Activated T-cell treated with anti-CD3 and anti-CD28 coated beads, Interleukin-2, amount 50 U/mL, for 1 hour (primary cell): Measurements from ENCODE around the gene RNF6.
"Not testable (repeated sequence)": the region's sequence is repeated elsewhere in the genome, so short reads cannot be mapped to it uniquely, and the experiment has no call there.

Source experiments
- DNase-seq: peaks from one replicate; pipeline ENCODE4 v3.0.0-alpha.2; 2020

RNF6 gene

DNA sequence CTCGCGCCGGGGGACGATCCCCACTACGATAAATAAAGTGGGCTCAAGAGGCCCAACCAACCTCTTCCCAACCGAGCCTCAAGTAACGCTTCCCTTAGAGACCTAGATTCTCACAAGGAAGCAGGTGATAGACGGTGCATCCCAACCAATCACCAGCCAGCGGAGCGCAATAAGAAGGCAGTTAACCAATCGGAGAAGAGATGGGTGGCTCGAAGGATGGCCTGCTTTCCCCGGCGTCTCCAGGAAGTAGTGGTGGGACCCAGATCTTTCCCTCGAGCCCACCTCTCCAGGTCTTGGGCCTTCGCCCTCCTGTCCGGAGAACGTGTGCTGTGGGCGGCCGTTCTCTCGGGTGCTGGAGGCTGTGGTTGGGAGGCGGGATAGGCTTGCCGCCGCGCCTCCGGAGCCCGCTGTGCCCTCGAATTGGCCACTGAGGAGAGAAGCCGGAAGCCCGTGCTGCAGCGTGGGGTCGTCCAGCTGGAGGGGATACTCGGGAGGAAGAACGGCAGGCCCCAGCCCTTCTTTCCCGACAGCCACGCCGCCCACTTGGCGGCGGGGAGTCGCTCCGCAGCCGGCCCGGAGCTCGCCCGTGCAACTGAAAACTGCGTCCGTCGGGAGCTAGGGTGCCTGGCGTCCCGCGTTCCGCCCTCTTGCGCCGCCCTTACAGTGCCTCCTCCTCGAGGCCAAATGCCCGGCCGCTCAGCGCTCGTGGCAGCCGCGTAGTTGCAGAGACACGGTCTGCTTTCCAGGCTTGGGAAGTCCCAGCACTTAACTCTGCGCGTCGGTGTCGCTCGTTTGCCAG is at the start of gene RNF6:
Gene RNF6 (minus strand): TSS at position 594 of the 799 bp plus-strand sequence. CDS start 2,665 bp downstream, outside the sequence.
- DNase-seq: peak; percentile 91

DNA sequence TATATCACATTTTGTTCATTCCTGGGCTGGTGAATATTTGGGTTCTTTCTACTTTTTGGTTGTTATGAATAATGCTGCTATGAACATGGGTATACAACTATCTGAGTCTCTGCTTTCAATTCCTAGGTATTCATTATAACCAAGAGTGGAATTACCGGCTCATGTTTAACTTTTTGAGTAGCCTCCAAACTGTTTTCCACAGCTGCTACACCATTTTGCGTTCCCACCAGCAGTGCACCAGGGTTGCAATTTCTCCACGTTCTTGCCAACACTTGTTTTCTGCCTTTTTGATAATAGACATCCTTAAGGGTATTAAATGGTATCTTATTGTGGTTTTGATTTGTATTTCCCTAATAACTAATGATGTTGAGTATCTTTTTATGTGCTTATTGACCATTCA is 48.6 kb upstream of the RNF6 start:
- DNase-seq: no peak

DNA sequence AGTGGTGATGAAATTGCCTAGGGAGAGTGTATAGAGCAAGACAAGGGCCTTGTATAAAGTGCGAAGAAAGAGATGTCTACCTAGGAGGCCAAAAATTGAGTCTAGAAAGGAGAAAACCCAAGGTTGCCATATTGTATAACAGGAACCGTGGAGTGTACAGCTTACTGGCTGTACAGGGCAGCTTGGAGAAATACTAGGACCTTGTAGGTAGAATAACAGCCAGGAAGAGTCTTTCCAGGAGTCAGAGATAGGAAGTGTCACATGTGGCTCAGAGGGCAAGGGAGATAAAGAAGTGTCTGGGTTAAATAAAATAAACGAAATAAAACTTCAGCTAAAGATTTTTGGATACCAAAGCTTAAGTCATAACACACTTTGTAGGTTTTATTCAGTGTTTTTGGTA is 44.2 kb upstream of the RNF6 start:
- DNase-seq: no peak

- DNase-seq: no peak
These were observed 40.0 kb upstream of the RNF6 start for GRCh38 chr13:26262156-26262555.

- DNase-seq: no peak
These were observed 37.5 kb upstream of the RNF6 start for GRCh38 chr13:26259634-26260033.

DNA sequence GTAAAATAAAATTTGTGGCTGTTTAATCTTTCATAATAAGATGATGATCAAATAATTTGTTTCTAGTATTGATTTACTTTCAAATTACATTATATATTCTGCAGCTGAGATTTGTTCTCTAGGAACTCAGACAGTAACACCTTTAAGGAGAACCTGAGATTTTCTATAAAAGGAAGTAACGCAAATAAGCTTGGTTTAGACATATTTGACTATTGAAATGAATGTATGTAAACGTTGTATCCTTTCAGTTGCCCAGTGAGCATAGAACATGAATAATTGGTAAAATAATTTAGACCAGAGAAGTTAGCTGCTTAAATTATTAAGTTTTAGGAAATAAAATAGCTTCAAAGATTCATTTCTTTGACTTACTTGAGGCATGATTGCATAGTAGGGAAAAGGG is 34.9 kb upstream of the RNF6 start:
- no peak for DNase-seq

DNA sequence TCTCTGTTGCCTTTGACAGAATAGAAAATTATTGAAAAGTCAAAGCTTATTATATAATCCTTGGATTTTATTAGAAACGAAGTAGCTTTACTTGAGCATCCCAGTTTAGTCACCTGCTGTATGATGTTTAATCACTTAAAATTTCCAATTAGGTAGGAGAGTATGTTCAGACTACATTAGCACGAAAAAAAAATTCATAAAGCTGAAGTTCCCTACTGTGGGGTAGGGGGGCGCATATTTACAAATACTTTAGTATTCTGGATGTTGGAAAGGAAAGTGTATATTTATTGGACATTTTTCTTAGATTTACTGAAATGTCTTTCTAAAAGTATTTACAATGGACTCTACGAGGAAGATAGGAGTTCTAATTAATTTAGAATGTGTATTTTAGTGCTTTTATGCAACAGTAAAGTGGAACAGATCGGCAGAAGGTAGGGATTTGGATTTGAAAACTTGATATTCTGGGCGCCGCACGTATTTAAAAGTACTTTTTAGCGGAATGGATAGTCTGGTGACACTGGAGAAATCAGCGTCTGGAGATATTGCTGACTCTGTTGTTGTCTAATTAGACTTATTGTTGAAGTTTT is 33.7 kb upstream of the RNF6 start:
- no peak for DNase-seq

DNA sequence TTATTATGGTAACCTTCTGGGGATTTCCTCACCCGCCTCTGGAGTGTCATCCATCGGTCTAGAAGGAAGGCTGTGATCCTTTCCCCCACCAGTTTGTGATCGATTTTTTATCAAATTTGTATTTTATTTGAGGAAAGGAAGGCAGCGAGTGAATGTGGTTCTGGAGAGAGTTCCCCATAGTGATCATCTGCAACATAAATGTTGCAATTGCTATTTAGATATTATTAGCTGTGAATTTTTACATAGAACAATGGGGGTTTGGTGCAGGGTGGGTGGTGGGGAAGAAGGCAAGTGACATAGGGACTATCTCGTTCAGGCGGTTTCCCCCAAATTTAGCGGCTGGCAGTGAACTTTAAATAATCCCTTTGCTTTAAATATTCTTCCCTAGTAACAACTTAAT is 33.0 kb upstream of the RNF6 start:
- no peak for DNase-seq

DNA sequence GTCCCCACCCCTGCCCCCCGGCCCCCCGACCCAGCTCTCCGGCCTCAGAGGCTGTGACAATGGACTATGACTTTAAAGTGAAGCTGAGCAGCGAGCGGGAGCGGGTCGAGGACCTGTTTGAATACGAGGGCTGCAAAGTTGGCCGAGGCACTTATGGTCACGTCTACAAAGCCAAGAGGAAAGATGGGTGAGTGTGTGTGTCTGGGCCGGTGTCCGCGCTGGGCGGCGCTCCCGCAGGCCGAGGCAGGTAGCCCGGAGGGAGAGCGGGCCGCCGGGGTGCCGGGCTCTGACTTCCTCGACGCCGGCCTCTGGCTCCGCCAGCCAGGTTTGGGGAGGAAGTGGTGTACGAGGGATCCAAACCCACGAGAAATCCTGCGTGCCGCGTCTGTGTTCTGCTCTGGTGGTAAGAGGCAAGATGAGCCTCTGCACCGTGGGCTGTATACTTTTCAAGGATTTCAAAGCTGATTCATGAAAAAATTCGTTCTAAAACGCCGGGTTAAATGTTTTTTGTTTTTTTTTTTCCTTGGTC is 32.5 kb upstream of the RNF6 start:
- peak; percentile 60 for DNase-seq

DNA sequence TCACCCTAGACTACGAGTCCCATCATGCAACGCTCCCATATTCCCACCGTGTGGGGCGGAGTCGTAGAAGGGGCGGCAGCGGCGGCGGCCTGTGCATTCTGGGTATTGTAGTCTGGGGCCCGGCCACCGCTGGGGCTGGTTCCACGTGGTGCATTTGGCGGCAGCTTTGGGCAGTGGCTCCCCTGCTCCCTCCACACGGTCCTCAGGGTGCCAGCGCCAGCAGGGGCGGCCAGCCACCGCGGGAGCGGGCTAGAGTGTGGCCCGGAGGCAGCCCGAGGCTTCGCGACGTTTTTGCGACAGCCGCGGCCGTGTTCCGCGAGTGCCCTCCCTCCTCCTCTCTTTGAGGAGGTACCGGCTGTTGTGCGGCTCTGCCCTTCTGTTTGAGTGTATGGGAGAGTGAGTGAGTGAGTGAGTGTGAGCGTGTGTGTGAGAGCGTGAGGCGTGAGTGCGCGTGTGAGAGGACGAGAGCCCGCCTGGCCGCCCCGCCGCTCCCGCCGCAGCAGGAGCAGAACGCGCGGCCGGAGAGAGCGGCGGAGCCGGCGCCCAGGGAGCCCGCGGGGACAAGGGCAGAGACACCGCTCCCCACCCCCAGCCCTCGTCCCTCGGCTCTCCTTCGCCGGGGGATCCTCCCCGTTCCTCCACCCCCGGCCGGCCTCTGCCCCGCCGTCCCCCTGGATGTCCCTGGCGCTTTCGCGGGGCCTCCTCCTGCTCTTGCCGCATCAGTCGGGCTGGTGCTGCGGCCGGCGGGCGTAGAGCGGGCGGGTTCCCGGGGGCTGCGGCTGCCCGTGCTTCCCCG is 31.9 kb upstream of the RNF6 start, which contains the start of gene CDK8:
Gene CDK8 (plus strand): TSS at position 343 of the 796 bp plus-strand sequence. CDS start 513 bp downstream, outside the sequence.
- peak; percentile 91 for DNase-seq

- no peak for DNase-seq
These were observed 31.2 kb upstream of the RNF6 start for GRCh38 chr13:26253262-26253786.

DNA sequence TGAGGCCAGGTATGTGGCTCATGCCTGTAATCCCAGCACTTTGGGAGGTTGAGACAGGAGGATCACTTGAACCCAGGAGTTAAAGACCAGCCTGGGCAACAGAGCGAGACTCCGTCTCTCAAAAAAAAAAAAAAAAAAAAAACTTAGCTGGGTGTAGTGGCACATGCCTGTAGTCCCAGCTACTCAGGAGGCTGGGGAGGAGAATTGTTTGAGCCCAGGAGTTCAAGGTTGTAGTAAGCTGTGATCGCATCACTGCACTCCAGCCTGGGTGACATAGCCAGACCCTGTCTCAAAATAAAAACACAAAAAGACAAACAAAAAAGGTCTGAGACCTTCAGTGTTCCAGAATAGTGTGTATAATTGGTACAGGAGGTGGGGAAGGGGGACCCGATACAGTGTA is 29.9 kb upstream of the RNF6 start:
- DNase-seq: not testable (repeated sequence)

DNA sequence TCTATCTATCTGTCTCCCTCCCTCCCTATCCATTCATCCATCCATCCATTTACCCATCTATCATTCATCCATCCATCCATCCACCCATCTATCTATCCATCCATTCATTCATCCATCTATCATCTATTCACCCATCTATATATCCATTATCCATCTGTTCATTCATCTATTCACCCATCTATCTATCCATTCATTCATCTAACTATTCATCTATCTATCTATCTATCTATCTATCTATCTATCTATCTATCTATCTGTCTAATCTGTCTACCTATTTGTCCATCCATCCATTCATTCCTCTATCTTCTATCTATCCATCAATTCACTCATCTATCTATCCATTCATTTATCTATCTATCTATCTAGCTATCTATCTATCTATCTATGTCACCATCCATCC is 27.4 kb upstream of the RNF6 start:
- no peak for DNase-seq

DNA sequence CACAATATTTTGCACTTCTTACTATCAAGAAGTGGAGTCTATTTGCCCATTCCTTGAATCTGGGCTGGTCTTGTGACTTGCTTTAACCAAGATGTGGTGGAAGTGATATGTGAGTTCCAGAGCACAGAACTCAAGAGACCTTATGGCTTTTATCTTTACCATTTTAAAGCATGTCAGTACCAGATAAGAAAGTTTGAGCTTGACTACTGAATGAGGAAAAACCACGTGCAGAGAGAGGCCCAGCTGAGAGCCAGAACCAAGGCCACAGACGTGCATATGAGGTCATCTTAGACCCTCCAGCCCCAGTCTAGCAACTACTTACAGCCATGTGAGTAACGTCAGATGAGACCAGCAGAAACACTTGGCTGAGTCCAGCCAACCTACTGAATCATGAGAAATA is 25.5 kb upstream of the RNF6 start:
- DNase-seq: no peak

- DNase-seq: no peak
These were observed 24.9 kb upstream of the RNF6 start for GRCh38 chr13:26247011-26247410.

DNA sequence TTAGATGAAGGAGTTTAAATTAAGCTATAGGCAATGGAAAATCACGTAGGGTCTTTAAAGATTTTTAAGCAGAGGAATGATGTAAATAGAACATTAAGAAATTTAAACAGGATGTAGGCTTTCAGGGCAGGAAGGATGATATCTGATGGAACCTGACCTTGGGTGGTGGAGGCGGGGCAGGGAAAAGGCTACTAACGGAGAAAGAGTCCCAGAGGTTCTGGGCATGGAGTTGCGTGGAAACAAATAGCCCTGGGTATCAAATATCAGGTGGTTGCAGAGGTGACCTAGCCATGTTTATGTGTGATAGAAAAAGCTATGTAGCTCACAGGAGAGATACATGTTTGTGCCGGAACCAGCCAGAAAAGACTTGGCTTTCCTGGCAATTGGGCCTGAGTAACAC is 24.0 kb upstream of the RNF6 start:
- DNase-seq: no peak

GRCh38 chr13:26236296-26236695 is 14.2 kb upstream of the RNF6 start:
- no peak for DNase-seq

DNA sequence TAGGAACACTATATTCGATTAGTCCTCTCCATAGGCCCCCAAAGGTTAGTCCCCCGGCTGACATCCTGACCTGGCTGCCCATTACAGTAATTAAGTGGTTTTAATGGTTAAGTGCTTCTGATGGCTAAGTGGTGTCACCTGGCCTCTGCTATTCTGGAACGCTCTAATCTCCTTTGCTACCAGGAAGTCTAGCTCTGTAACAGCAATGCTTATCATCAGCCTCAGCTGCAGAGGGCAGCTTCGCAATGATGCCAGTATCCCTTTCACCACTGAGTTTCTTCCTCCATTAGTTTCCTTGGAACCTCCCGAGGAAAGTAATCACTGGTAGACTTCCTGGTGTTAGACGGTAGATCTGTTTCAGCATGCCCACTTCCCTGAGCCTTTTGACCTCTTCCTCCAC is 8.6 kb upstream of the RNF6 start:
- no peak for DNase-seq

GRCh38 chr13:26229080-26229615 is 7.0 kb upstream of the RNF6 start:
- no peak for DNase-seq

GRCh38 chr13:26228096-26228495 is 6.0 kb upstream of the RNF6 start:
- no peak for DNase-seq

- no peak for DNase-seq
These were observed 5.3 kb upstream of the RNF6 start for GRCh38 chr13:26227166-26227971.
